Transverse colon (tissue), 4 donors: Measurements from ENCODE around the gene PTPN11.

Source experiments
- CTCF ChIP-seq, 5 experiments: fragments of 200-600 bp in 3 of 5; fragments of 450-650 bp in 2 of 5; sonication (generic) in 3 of 5; IDR thresholded peaks; 1 replicate in 2 of 5; 2 replicates in 3 of 5; pipeline ENCODE4 v1.5.1; 2016 to 2017; ENCODE audit warnings: antibody characterized with exemption in 5 of 5, inconsistent platforms in 3 of 5, mild to moderate bottlenecking in 2 of 5, moderate library complexity in 1 of 5
- EP300 ChIP-seq: sonication (generic); formaldehyde crosslinking; IDR thresholded peaks from one replicate; pipeline ENCODE4 v1.6.1; 2017; ENCODE audit warnings: antibody characterized with exemption, low read depth
- POLR2A ChIP-seq: fragments of 450-650 bp; IDR thresholded peaks from one replicate; pipeline ENCODE4 v1.6.1; 2016; ENCODE audit warnings: antibody characterized with exemption, mild to moderate bottlenecking, moderate library complexity
- POLR2AphosphoS5 ChIP-seq, 3 donors: sonication (generic); formaldehyde crosslinking; IDR thresholded peaks; one replicate each; pipeline ENCODE4 v1.6.1; 2016; ENCODE audit warnings: antibody characterized with exemption in 3 of 3

- TF ChIP-seq CTCF (IDR thresholded peaks at IDR 0.05): no peak
- no peak for TF ChIP-seq EP300
- TF ChIP-seq POLR2A: no peak
- no peak for TF ChIP-seq POLR2AphosphoS5 (IDR thresholded peaks at IDR 0.05)
These were observed 139.3 kb downstream of the PTPN11 start for GRCh38 chr12:112557951-112558630.
